Testis (tissue), 3 donors: ENCODE measurements around the gene PXMP4. TPM values are rescaled to one million over a fixed set of nuclear protein-coding genes. Genes with fewer than 3 reads are reported as not detected.

Experiments
- DNase-seq: peaks from one replicate; pipeline ENCODE4 v3.0.0-alpha.2; 2019
- H3K27ac ChIP-seq, 2 donors: fragments of 200-600 bp; sonication (generic); one replicate each; pipeline ENCODE4 v1.5.1; 2019
- H3K27me3 ChIP-seq: fragments of 200-600 bp; sonication (generic); one replicate; pipeline ENCODE4 v1.5.1; 2019
- H3K36me3 ChIP-seq: fragments of 200-600 bp; sonication (generic); one replicate; pipeline ENCODE4 v1.5.1; 2017; ENCODE audit warnings: low read depth; ENCODE audit errors: missing control alignments
- H3K4me1 ChIP-seq: fragments of 200-600 bp; sonication (generic); one replicate; pipeline ENCODE4 v1.5.1; 2019
- H3K4me3 ChIP-seq, 2 donors: fragments of 200-600 bp; sonication (generic); one replicate each; pipeline ENCODE4 v1.5.1; 2017 to 2019
- H3K9me3 ChIP-seq: fragments of 200-600 bp; sonication (generic); one replicate; pipeline ENCODE4 v1.5.1; 2017
- CTCF ChIP-seq, 3 experiments: fragments of 450-650 bp in 2 of 3; fragments of 200-600 bp in 1 of 3; sonication (generic) in 1 of 3; IDR thresholded peaks; one replicate each; pipeline ENCODE4 v1.5.1; 2016 to 2019; ENCODE audit warnings: antibody characterized with exemption in 3 of 3, mild to moderate bottlenecking in 2 of 3, moderate library complexity in 1 of 3
- POLR2A ChIP-seq: fragments of 450-650 bp; IDR thresholded peaks from one replicate; pipeline ENCODE4 v1.6.1; 2017; ENCODE audit warnings: antibody characterized with exemption, mild to moderate bottlenecking, moderate library complexity
- WGBS, 2 donors: methylation state at CpG; one replicate each; pipeline ENCODE4 v1.1.5; 2018; 5-methylcytosine and 5-hydroxymethylcytosine counted together
- intact Hi-C: fragments of 100-400 bp; cut with DNase I; formaldehyde crosslinking; loops from one replicate; pipeline ENCODE4 v1.15.1; 2023; ENCODE audit warnings: low total_unique reads
- polyA plus RNA-seq: library from polyadenylated mRNA; stranded (reverse); fragments of 350-450 nt; fragmentation: Illumina TruSeq; extraction: RNeasy Lipid Tissue Mini Kit (QIAGEN cat#74804); gene quantifications from one replicate; pipeline ENCODE4 v1.2.3, GENCODE V29; 2014; ENCODE audit warnings: low read depth, low replicate concordance; ENCODE audit not compliant: insufficient read depth
- total RNA-seq, 2 donors: library from RNA; depleted of rRNA; stranded (reverse); fragments of >200 nt; gene quantifications; one replicate each; pipeline ENCODE4 v1.2.3, GENCODE V29; 2016

PXMP4 gene
- total and polyA plus RNA-seq, 3 donors from 2014 or later: 4.6 to 6.8 (median 5.1) TPM

GRCh38 chr20:33686984-33687366, 33.1 kb downstream of the PXMP4 start:
- Histone ChIP-seq H3K4me1 (peaks cover 7% of the 10 kb centered on the region), H3K9me3 (no peaks in the 10 kb centered on the region), H3K27me3 (no peaks in the 10 kb centered on the region), H3K36me3 (no peaks in the 10 kb centered on the region), H3K4me3 (peak overlapping the region; percentile 47 to 57), H3K27ac (no peak overlapping the region)
- DNase-seq: no peak
- TF ChIP-seq CTCF (IDR thresholded peaks at IDR 0.05): no peak
- no peak for TF ChIP-seq POLR2A
- intact Hi-C loops: no loop called here
- WGBS, 2 donors: 52 to 71% methylated on average over 11 to 14 of the region's 14 CpGs

- H3K27me3 ChIP-seq: no peaks in the 10 kb centered on the region
- H3K36me3 ChIP-seq: no peaks in the 10 kb centered on the region
- peaks cover 7% of the 10 kb centered on the region for H3K4me1 ChIP-seq
- intact Hi-C loops: no loop called here
- peak; percentile 96 for DNase-seq
- 3 to 9% methylated on average over 10 to 52 of the region's 101 CpGs for WGBS, 2 donors
- H3K4me3 ChIP-seq: peak within 1 kb of the TSS; percentile 47 to 57
- H3K27ac ChIP-seq: no peak within 1 kb of the TSS
- H3K9me3 ChIP-seq: no peaks in the 10 kb centered on the region
- TF ChIP-seq POLR2A (no peak), CTCF (IDR thresholded peaks at IDR 0.05) (peak; percentile 29 to 53 (median 40))
Measured at GRCh38 chr20:33686100-33686983, 33.8 kb downstream of the PXMP4 start, which contains the start of gene E2F1. Gene E2F1 (minus strand): TSS chr20:33686385. CDS start chr20:33686264, 121 bp downstream.

GRCh38 chr20:33685328-33686099, 34.6 kb downstream of the PXMP4 start:
- no peaks in the 10 kb centered on the region for H3K27me3 ChIP-seq
- DNase-seq: no peak
- peak overlapping the region; percentile 44 to 57 for H3K4me3 ChIP-seq
- WGBS, 2 donors: 2 to 4% methylated on average over 6 to 27 of the region's 53 CpGs
- H3K36me3 ChIP-seq: no peaks in the 10 kb centered on the region
- H3K9me3 ChIP-seq: no peaks in the 10 kb centered on the region
- intact Hi-C loops: no loop called here
- H3K4me1 ChIP-seq: peaks cover 7% of the 10 kb centered on the region
- no peak overlapping the region for H3K27ac ChIP-seq
- no peak for TF ChIP-seq POLR2A
- no peak for TF ChIP-seq CTCF (IDR thresholded peaks at IDR 0.05)

GRCh38 chr20:33684533-33685327, 35.4 kb downstream of the PXMP4 start:
- H3K4me1 ChIP-seq: peaks cover 7% of the 10 kb centered on the region
- no peak overlapping the region for H3K27ac ChIP-seq
- TF ChIP-seq CTCF (IDR thresholded peaks at IDR 0.05): no peak
- TF ChIP-seq POLR2A: no peak
- H3K4me3 ChIP-seq: no peak overlapping the region
- no peaks in the 10 kb centered on the region for H3K27me3 ChIP-seq
- DNase-seq: no peak
- H3K9me3 ChIP-seq: no peaks in the 10 kb centered on the region
- H3K36me3 ChIP-seq: no peaks in the 10 kb centered on the region
- intact Hi-C loops: no loop called here
- WGBS, 2 donors: 37 to 52% methylated on average over 7 to 10 of the region's 10 CpGs
